ENCODE data around the gene ANKRD29. TPM values are rescaled to one million over a fixed set of nuclear protein-coding genes. Genes with fewer than 3 reads are reported as not detected.

The ANKRD29 gene
- total RNA-seq, 1 donor from 2014 or later: 0.65 TPM

- H3K4me1 Mint-ChIP-seq: peaks cover 30% of the 10 kb centered on the region
- no peak for TF ChIP-seq EZH2 (IDR thresholded peaks at IDR 0.05)
- Histone ChIP-seq H2AFZ (replicated peaks) (peak overlapping the region; percentile 55), H3K27me3 (peaks cover 6% of the 10 kb centered on the region), H3K4me2 (peak overlapping the region; percentile 86), H3K9me3 (ENCODE audit: low read depth) (no peaks in the 10 kb centered on the region), H3K36me3 (no peaks in the 10 kb centered on the region), H3K9ac (no peak overlapping the region), H3K27ac (no peak overlapping the region), H3F3A (ENCODE audit: low read depth) (peaks cover 22% of the 10 kb centered on the region), H4K20me1 (ENCODE audit: low read depth) (peaks cover 9% of the 10 kb centered on the region), H3K79me2 (ENCODE audit: low read depth) (peaks cover 36% of the 10 kb centered on the region), H3K4me3 (peak overlapping the region; percentile 73), H3K4me1 (peaks cover 26% of the 10 kb centered on the region)
- no peak for DNase-seq (ENCODE audit: low spot score)
- H3K9me3 Mint-ChIP-seq: no peaks in the 10 kb centered on the region
- H3K27me3 Mint-ChIP-seq (ENCODE audit: insufficient read depth, low read depth): peaks cover 6% of the 10 kb centered on the region
- peak overlapping the region; percentile 98 for H3K4me3 Mint-ChIP-seq
- peak overlapping the region; percentile 87 for H3K27ac Mint-ChIP-seq
- H3K36me3 Mint-ChIP-seq: no peaks in the 10 kb centered on the region
Observed at GRCh38 chr18:23587220-23587642, 75.5 kb downstream of the ANKRD29 start.

- H3K36me3 ChIP-seq: no peaks in the 10 kb centered on the region
Observed at GRCh38 chr18:23586249-23587196, 76.2 kb downstream of the ANKRD29 start, which contains the start of gene NPC1. Gene NPC1 (minus strand): TSS chr18:23586506. CDS start chr18:23586343, 163 bp downstream.

GRCh38 chr18:23585897-23586248 is 76.8 kb downstream of the ANKRD29 start:
- Mint-ChIP-seq H3K4me1 (peaks cover 34% of the 10 kb centered on the region), H3K27me3 (ENCODE audit: insufficient read depth, low read depth) (peaks cover 2% of the 10 kb centered on the region), H3K9me3 (no peaks in the 10 kb centered on the region), H3K36me3 (no peaks in the 10 kb centered on the region), H3K27ac (peak overlapping the region; percentile 96), H3K4me3 (peak overlapping the region; percentile 98)
- TF ChIP-seq EZH2 (IDR thresholded peaks at IDR 0.05) (no peak), CTCF (IDR thresholded peaks at IDR 0.05) (no peak), EZH2phosphoT487 (IDR thresholded peaks at IDR 0.05) (no peak)
- H3K9me3 ChIP-seq (ENCODE audit: low read depth): no peaks in the 10 kb centered on the region
- peaks cover 9% of the 10 kb centered on the region for H4K20me1 ChIP-seq (ENCODE audit: low read depth)
- H2AFZ ChIP-seq (replicated peaks): peak overlapping the region; percentile 90
- H3K36me3 ChIP-seq: no peaks in the 10 kb centered on the region
- H3K9ac ChIP-seq: peak overlapping the region; percentile 63
- peaks cover 6% of the 10 kb centered on the region for H3K27me3 ChIP-seq
- peak overlapping the region; percentile 73 for H3K4me3 ChIP-seq
- peak overlapping the region; percentile 95 for H3K27ac ChIP-seq
- peaks cover 26% of the 10 kb centered on the region for H3K4me1 ChIP-seq
- H3F3A ChIP-seq (ENCODE audit: low read depth): peaks cover 22% of the 10 kb centered on the region
- peak overlapping the region; percentile 86 for H3K4me2 ChIP-seq
- DNase-seq (ENCODE audit: low spot score): no peak
- H3K79me2 ChIP-seq (ENCODE audit: low read depth): peaks cover 50% of the 10 kb centered on the region

More at GRCh38 chr18:23586249-23587196, 76.2 kb downstream of the ANKRD29 start, which contains the start of gene NPC1:
- no peaks in the 10 kb centered on the region for H3K36me3 Mint-ChIP-seq
- H3K27ac ChIP-seq: peak within 1 kb of the TSS; percentile 95
- H3K79me2 ChIP-seq (ENCODE audit: low read depth): peaks cover 43% of the 10 kb centered on the region
- H3K9ac ChIP-seq: peak within 1 kb of the TSS; percentile 63
- peaks cover 4% of the 10 kb centered on the region for H3K27me3 Mint-ChIP-seq (ENCODE audit: insufficient read depth, low read depth)
- peak within 1 kb of the TSS; percentile 98 for H3K4me3 Mint-ChIP-seq
- no peaks in the 10 kb centered on the region for H3K9me3 ChIP-seq (ENCODE audit: low read depth)
- TF ChIP-seq EZH2phosphoT487 (IDR thresholded peaks at IDR 0.05) (no peak), CTCF (IDR thresholded peaks at IDR 0.05) (peak; percentile 70)
- peak within 1 kb of the TSS; percentile 86 for H3K4me2 ChIP-seq
- H3K4me1 Mint-ChIP-seq: peaks cover 34% of the 10 kb centered on the region
- DNase-seq (ENCODE audit: low spot score): peak; percentile 98
- H4K20me1 ChIP-seq (ENCODE audit: low read depth): peaks cover 9% of the 10 kb centered on the region
- peak within 1 kb of the TSS; percentile 90 for H2AFZ ChIP-seq (replicated peaks)
- H3K27me3 ChIP-seq: peaks cover 6% of the 10 kb centered on the region
- no peaks in the 10 kb centered on the region for H3K9me3 Mint-ChIP-seq
- H3K4me3 ChIP-seq: peak within 1 kb of the TSS; percentile 73
- H3K4me1 ChIP-seq: peaks cover 26% of the 10 kb centered on the region
- H3F3A ChIP-seq (ENCODE audit: low read depth): peaks cover 22% of the 10 kb centered on the region
- H3K27ac Mint-ChIP-seq: peak within 1 kb of the TSS; percentile 96

All from neural progenitor cell (in vitro differentiated cells).